Uterus (tissue), 4 donors: ENCODE measurements around the gene BRINP3. TPM values are rescaled to one million over a fixed set of nuclear protein-coding genes. Genes with fewer than 3 reads are reported as not detected.

Experiments used
- DNase-seq, 2 donors: peaks; one replicate each; pipeline ENCODE4 v3.0.0-alpha.2; 2019 to 2020
- H3K27ac ChIP-seq, 2 donors: fragments of 200-600 bp; sonication (generic); 1 replicate in 1 of 2; 2 replicates in 1 of 2; pipeline ENCODE4 v1.5.1; 2016 to 2018
- H3K27me3 ChIP-seq, 2 donors: fragments of 200-600 bp; sonication (generic); one replicate each; pipeline ENCODE4 v1.5.1; 2018 to 2019; ENCODE audit warnings: control low read depth in 1 of 2
- H3K36me3 ChIP-seq, 2 donors: fragments of 200-600 bp; sonication (generic); one replicate each; pipeline ENCODE4 v1.5.1; 2019; ENCODE audit warnings: control low read depth in 1 of 2
- H3K4me1 ChIP-seq, 2 donors: fragments of 200-600 bp; sonication (generic); one replicate each; pipeline ENCODE4 v1.5.1; 2018 to 2019; ENCODE audit warnings: control low read depth in 1 of 2
- H3K4me3 ChIP-seq, 2 donors: fragments of 200-600 bp; sonication (generic); 1 replicate in 1 of 2; 2 replicates in 1 of 2; pipeline ENCODE4 v1.5.1; 2018 to 2019; ENCODE audit warnings: mild to moderate bottlenecking in 1 of 2
- H3K9me3 ChIP-seq, 2 donors: fragments of 200-600 bp; sonication (generic); one replicate each; pipeline ENCODE4 v1.5.1; 2019; ENCODE audit warnings: control low read depth in 1 of 2
- POLR2A ChIP-seq, 2 donors: fragments of 450-650 bp; IDR thresholded peaks; one replicate each; pipeline ENCODE4 v1.6.1; 2016; ENCODE audit warnings: antibody characterized with exemption in 2 of 2, mild to moderate bottlenecking in 1 of 2, moderate library complexity in 1 of 2
- intact Hi-C: fragments of 100-400 bp; cut with DNase I; formaldehyde crosslinking; loops from one replicate; pipeline ENCODE4 v1.15.1; 2023; ENCODE audit warnings: low total_unique reads
- total RNA-seq, 4 donors: library from RNA; depleted of rRNA in 3 of 4; stranded (reverse); fragments of >200 nt in 3 of 4; gene quantifications; one replicate each; pipeline versions ENCODE4 v1.1.0 to v1.2.4, GENCODE V29; 2014 to 2023
- TF ChIP-seq, protein P1 (sequence below), 4 experiments: fragments of 200-600 bp in 2 of 4; fragments of 450-650 bp in 2 of 4; sonication (generic) in 2 of 4; IDR thresholded peaks; one replicate each; pipeline ENCODE4 v1.5.1; 2016 to 2019; ENCODE audit warnings: antibody characterized with exemption in 4 of 4, mild to moderate bottlenecking in 2 of 4, moderate library complexity in 1 of 4
- donor health status: DM: yes; HTN: yes; CAD: no.

Gene BRINP3
- total RNA-seq, 4 donors from 2014 or later = under 0.01 to 39.7 (median 0.76) TPM; not detected in 1

- Histone ChIP-seq H3K36me3 (no peaks in the 10 kb centered on the region), H3K27me3 (no peaks in the 10 kb centered on the region), H3K4me3 (no peak overlapping the region), H3K9me3 (no peaks in the 10 kb centered on the region), H3K27ac (no peak overlapping the region), H3K4me1 (no peaks in the 10 kb centered on the region)
- TF ChIP-seq, protein P1, sequence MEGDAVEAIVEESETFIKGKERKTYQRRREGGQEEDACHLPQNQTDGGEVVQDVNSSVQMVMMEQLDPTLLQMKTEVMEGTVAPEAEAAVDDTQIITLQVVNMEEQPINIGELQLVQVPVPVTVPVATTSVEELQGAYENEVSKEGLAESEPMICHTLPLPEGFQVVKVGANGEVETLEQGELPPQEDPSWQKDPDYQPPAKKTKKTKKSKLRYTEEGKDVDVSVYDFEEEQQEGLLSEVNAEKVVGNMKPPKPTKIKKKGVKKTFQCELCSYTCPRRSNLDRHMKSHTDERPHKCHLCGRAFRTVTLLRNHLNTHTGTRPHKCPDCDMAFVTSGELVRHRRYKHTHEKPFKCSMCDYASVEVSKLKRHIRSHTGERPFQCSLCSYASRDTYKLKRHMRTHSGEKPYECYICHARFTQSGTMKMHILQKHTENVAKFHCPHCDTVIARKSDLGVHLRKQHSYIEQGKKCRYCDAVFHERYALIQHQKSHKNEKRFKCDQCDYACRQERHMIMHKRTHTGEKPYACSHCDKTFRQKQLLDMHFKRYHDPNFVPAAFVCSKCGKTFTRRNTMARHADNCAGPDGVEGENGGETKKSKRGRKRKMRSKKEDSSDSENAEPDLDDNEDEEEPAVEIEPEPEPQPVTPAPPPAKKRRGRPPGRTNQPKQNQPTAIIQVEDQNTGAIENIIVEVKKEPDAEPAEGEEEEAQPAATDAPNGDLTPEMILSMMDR (IDR thresholded peaks at IDR 0.05) = no peak
- TF ChIP-seq POLR2A (IDR thresholded peaks at IDR 0.05) = no peak
- DNase-seq = no peak
- intact Hi-C loops = no loop called here
These were observed 285.0 kb downstream of the BRINP3 start for GRCh38 chr1:190192627-190193026.

DNA sequence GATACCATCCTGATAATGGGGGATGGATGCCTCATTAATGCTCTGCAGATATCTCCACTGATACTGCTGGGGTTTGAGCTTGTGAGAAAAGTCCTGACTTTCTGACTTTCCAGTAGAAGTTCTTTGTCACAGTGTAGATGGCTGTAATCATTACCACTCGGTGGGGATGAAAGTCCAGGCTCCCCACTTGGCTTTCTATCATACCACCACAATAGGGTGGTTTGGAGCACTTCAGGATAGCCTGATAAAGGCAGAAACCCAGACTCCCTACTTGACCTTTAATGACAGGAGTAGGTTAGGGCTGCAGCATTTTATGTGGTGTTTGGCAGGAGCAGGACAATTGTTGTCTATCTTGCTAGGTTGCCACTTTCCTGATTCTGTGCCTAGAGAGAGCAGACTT, 294.1 kb downstream of the BRINP3 start:
- DNase-seq = no peak
- Histone ChIP-seq H3K4me3 (no peak overlapping the region), H3K27me3 (no peaks in the 10 kb centered on the region), H3K9me3 (no peaks in the 10 kb centered on the region), H3K36me3 (no peaks in the 10 kb centered on the region), H3K4me1 (no peaks in the 10 kb centered on the region), H3K27ac (no peak overlapping the region)
- TF ChIP-seq POLR2A (IDR thresholded peaks at IDR 0.05) = no peak
- TF ChIP-seq, protein P1 (IDR thresholded peaks at IDR 0.05) = no peak
- intact Hi-C loops = no loop called here

DNA sequence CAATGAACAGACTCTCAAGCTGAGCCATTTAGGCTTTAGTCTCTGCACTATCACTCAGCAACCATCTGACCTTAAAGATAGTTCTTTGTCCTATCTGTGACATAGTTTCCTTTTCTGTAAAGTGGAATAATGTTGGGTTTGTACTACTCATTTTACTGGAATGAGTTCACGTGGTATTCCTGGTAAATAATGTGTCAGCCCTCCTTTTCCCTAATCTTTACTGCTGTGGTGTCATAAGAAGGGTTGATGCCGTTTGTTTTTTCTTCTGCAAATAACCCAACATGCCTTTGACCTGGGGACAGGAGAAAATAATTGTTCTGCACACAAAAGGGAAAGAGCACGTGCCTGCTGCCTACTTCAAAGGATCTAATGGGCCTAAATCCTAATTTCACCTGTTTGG, 297.8 kb downstream of the BRINP3 start:
- H3K9me3 ChIP-seq = no peaks in the 10 kb centered on the region
- H3K27me3 ChIP-seq = no peaks in the 10 kb centered on the region
- H3K36me3 ChIP-seq = no peaks in the 10 kb centered on the region
- no peak overlapping the region for H3K27ac ChIP-seq
- intact Hi-C loops = no loop called here
- no peak for TF ChIP-seq POLR2A (IDR thresholded peaks at IDR 0.05)
- TF ChIP-seq, protein P1 (IDR thresholded peaks at IDR 0.05) = no peak
- no peak overlapping the region for H3K4me3 ChIP-seq
- no peaks in the 10 kb centered on the region for H3K4me1 ChIP-seq
- no peak for DNase-seq

DNA sequence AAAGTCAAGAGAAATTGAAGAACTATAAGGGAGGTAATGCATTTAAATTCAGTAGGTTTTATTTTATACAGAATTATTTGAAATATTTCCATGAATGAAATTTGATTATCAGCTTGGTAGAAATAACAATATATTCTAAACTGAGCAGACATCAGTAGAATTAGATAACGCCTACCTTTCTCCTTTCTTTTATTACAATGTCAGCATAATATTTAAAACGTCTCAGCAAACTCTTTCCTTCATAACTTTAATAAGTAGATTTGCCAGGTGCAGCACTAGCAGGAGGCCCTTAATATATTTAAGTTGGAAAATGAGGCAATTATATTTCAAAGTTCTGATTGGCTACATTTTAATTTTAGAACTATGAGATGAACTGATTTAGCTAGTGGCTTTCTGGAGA, 298.8 kb downstream of the BRINP3 start:
- H3K4me3 ChIP-seq = no peak overlapping the region
- no peaks in the 10 kb centered on the region for H3K27me3 ChIP-seq
- no peak overlapping the region for H3K27ac ChIP-seq
- H3K9me3 ChIP-seq = no peaks in the 10 kb centered on the region
- DNase-seq = no peak
- TF ChIP-seq, protein P1 (IDR thresholded peaks at IDR 0.05) = no peak
- TF ChIP-seq POLR2A (IDR thresholded peaks at IDR 0.05) = no peak
- H3K36me3 ChIP-seq = no peaks in the 10 kb centered on the region
- intact Hi-C loops = no loop called here
- H3K4me1 ChIP-seq = no peaks in the 10 kb centered on the region

- DNase-seq = no peak
- no peaks in the 10 kb centered on the region for H3K36me3 ChIP-seq
- no peak for TF ChIP-seq POLR2A (IDR thresholded peaks at IDR 0.05)
- TF ChIP-seq, protein P1 (IDR thresholded peaks at IDR 0.05) = no peak
- H3K27me3 ChIP-seq = no peaks in the 10 kb centered on the region
- H3K4me3 ChIP-seq = no peak overlapping the region
- H3K27ac ChIP-seq = no peak overlapping the region
- intact Hi-C loops = no loop called here
- no peaks in the 10 kb centered on the region for H3K9me3 ChIP-seq
- H3K4me1 ChIP-seq = no peaks in the 10 kb centered on the region
These were observed 300.1 kb downstream of the BRINP3 start for GRCh38 chr1:190177555-190177954.
